Measurements from ENCODE around the gene RORB. TPM values are rescaled to one million over a fixed set of nuclear protein-coding genes. Genes with fewer than 3 reads are reported as not detected.
A peak's percentile ranks its signal among the peaks of the same experiment; 100 is the strongest.

Gene RORB
- total and polyA plus RNA-seq, 4 donors, result 0.40 to 3.9 (median 1.1) TPM

DNA sequence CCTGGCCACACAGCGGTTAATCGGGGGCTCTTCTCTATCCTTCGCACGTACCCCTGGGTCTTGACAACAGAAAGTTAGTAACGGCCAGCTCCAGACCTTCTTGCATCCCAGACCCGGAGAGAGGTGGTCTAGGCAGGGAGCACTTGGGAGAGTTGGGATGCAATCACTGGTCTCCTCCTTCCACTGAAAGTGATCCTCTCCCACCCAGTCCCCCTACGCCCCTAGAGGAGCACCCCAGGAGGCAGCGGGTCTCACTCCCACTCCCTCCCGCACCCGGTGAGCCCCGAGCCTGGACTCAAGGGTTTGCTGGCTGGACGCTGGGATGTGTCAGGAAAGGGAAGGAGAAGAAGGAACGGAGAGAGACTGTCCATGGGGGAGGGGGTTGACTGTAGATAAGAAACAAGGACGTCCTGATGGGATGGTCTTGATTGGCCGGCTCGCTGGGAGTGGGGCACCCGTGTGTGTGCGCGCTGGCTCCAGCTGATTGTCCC, 2.0 kb downstream of the RORB start:
- TF ChIP-seq, protein P1, sequence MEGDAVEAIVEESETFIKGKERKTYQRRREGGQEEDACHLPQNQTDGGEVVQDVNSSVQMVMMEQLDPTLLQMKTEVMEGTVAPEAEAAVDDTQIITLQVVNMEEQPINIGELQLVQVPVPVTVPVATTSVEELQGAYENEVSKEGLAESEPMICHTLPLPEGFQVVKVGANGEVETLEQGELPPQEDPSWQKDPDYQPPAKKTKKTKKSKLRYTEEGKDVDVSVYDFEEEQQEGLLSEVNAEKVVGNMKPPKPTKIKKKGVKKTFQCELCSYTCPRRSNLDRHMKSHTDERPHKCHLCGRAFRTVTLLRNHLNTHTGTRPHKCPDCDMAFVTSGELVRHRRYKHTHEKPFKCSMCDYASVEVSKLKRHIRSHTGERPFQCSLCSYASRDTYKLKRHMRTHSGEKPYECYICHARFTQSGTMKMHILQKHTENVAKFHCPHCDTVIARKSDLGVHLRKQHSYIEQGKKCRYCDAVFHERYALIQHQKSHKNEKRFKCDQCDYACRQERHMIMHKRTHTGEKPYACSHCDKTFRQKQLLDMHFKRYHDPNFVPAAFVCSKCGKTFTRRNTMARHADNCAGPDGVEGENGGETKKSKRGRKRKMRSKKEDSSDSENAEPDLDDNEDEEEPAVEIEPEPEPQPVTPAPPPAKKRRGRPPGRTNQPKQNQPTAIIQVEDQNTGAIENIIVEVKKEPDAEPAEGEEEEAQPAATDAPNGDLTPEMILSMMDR (IDR thresholded peaks at IDR 0.05; ENCODE audit: control extremely low read depth, extremely low read depth), result no peak
- no peak for ATAC-seq (ENCODE audit: insufficient read depth, low FRiP score)
- 2 to 3% methylated on average over 19 of the region's 19 CpGs for WGBS, 2 donors
- peaks cover 0 to 31% (median 2%) of the 10 kb centered on the region in 5 donors for H3K4me1 ChIP-seq (ENCODE audit: control insufficient read depth in 5 of 5, insufficient read depth in 5 of 5, low read length in 5 of 5)
- no peaks in the 10 kb centered on the region for H3K36me3 ChIP-seq (ENCODE audit: control insufficient read depth in 4 of 4, insufficient read depth in 4 of 4, low read length in 4 of 4)
- DNase-seq, result peak; percentile 13 to 28 (median 19)
- no peak overlapping the region for H3K4me3 ChIP-seq
- H3K27ac ChIP-seq (ENCODE audit: low read depth in 1 of 2, low read length in 1 of 2), result no peak overlapping the region
- H3K9ac ChIP-seq (ENCODE audit: insufficient read depth in 1 of 2, low read length in 2 of 2), result no peak overlapping the region
- H3K27me3 ChIP-seq (ENCODE audit: control insufficient read depth in 3 of 3, insufficient read depth in 3 of 3, low read length in 2 of 3), result peaks cover 3 to 74% (median 72%) of the 10 kb centered on the region in 3 donors
- H3K9me3 ChIP-seq (ENCODE audit: control insufficient read depth in 4 of 4, insufficient read depth in 3 of 4, low read length in 3 of 4), result no peaks in the 10 kb centered on the region

DNA sequence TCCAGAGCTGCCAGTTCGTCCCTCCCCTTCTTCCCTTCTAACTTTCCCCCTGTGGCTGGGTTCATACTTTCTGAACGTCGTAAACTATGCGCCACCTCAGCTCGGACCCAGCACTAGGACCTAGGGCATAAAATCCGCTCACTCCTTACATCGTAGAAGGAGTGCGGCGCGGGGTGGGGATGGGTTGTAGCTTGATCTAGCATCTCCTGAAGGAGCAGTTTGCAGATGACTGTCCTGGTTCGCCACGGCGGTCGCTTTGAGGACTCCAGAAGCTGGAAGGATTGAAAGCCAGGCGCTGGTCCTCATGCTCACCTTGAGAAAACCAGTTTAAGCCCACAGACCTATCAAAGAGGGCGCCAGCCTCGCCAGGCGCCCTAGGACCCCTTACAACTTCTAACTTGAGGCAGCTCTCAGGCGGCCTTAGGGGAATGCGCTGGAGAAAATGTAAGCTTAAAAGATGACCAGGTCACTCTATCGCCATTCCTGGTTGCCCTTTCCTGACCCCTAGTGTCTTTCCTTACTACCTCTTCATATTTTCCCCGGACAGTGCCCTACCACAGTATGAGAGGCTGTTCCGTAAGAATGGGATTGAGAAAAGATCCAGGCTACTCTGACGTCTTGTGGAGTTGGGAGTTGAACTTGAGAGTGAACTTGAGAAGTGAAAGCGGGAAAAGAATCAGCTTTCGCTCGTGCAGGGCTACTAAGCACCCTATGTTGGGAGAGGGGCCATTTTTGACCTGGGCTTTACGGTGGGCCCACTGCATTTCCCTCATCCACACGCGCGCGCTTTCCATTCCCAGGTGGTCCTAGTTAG, 2.8 kb downstream of the RORB start:
- Histone ChIP-seq H3K27ac (ENCODE audit: low read depth in 1 of 2, low read length in 1 of 2) (no peak overlapping the region), H3K27me3 (ENCODE audit: control insufficient read depth in 3 of 3, insufficient read depth in 3 of 3, low read length in 2 of 3) (peaks cover 3 to 69% (median 68%) of the 10 kb centered on the region in 3 donors), H3K9me3 (ENCODE audit: control insufficient read depth in 4 of 4, insufficient read depth in 3 of 4, low read length in 3 of 4) (no peaks in the 10 kb centered on the region), H3K9ac (ENCODE audit: insufficient read depth in 1 of 2, low read length in 2 of 2) (no peak overlapping the region), H3K36me3 (ENCODE audit: control insufficient read depth in 4 of 4, insufficient read depth in 4 of 4, low read length in 4 of 4) (no peaks in the 10 kb centered on the region), H3K4me3 (no peak overlapping the region), H3K4me1 (ENCODE audit: control insufficient read depth in 5 of 5, insufficient read depth in 5 of 5, low read length in 5 of 5) (peaks cover 0 to 31% (median 2%) of the 10 kb centered on the region in 5 donors)
- TF ChIP-seq, protein P1 (IDR thresholded peaks at IDR 0.05; ENCODE audit: control extremely low read depth, extremely low read depth), result no peak
- DNase-seq (peak in 2 of 3 donors; percentile 25 to 31), ATAC-seq (ENCODE audit: insufficient read depth, low FRiP score) (no peak)
- WGBS, 2 donors, result 5 to 6% methylated on average over 32 of the region's 32 CpGs

DNA sequence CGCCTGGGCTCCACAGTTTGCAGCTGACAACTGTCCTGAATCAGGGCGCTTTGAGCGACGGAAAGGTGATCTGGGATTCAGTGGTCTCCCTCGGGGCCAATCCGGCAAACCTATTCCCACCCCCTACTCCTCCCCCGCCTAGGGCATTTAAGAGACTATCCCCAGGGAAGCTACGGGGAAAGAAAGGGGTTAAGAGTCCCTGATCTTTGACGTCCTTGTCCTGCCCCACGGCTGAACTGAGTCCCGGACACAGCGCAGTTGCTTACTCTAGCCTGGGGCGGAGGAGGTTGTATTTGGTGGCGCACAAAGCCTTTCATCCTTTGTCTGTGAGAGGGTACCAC, 3.4 kb downstream of the RORB start:
- Histone ChIP-seq H3K36me3 (ENCODE audit: control insufficient read depth in 4 of 4, insufficient read depth in 4 of 4, low read length in 4 of 4) (no peaks in the 10 kb centered on the region), H3K4me1 (ENCODE audit: control insufficient read depth in 5 of 5, insufficient read depth in 5 of 5, low read length in 5 of 5) (peaks cover 0 to 31% (median 2%) of the 10 kb centered on the region in 5 donors), H3K27me3 (ENCODE audit: control insufficient read depth in 3 of 3, insufficient read depth in 3 of 3, low read length in 2 of 3) (peaks cover 3 to 69% (median 68%) of the 10 kb centered on the region in 3 donors), H3K4me3 (no peak overlapping the region), H3K9me3 (ENCODE audit: control insufficient read depth in 4 of 4, insufficient read depth in 3 of 4, low read length in 3 of 4) (no peaks in the 10 kb centered on the region), H3K27ac (ENCODE audit: low read depth in 1 of 2, low read length in 1 of 2) (no peak overlapping the region), H3K9ac (ENCODE audit: insufficient read depth in 1 of 2, low read length in 2 of 2) (no peak overlapping the region)
- WGBS, 2 donors, result 4 to 11% methylated on average over 14 of the region's 14 CpGs
- DNase-seq (peak in 2 of 3 donors; percentile 5 to 12), ATAC-seq (ENCODE audit: insufficient read depth, low FRiP score) (no peak)
- TF ChIP-seq, protein P1 (IDR thresholded peaks at IDR 0.05; ENCODE audit: control extremely low read depth, extremely low read depth), result no peak

Measured in lung (tissue), 12 donors.